Measurements from ENCODE around the gene ZNF462.

Gene ZNF462

DNA sequence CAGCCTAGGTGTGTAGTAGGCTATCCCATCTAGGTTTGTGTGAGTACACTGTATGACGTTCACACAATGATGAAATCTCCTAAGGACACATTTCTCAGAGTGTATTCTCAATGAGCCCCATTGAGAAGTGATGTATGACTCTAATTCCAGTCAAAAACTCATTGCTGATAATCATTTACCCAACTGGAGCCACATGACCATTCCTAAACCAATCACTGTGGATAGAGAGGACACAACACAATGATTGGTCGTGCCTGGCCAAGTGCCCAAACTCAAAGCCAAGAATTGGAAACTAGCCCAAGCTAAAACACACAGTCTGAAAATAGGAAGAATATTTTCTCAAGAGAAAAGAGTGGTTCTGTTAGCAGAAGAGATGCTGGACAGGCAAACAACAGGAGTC is 191.2 kb downstream of the ZNF462 start:
- DNase-seq (ENCODE audit: low spot score) (no peak), ATAC-seq (ENCODE audit: low read depth) (no peak)
- Histone ChIP-seq H3K4me1 (ENCODE audit: insufficient read depth, poor library complexity, severe bottlenecking) (no peaks in the 10 kb centered on the region), H3K36me3 (ENCODE audit: low read depth) (no peaks in the 10 kb centered on the region), H3K4me3 (ENCODE audit: severe bottlenecking) (no peak overlapping the region), H3K9me3 (ENCODE audit: severe bottlenecking) (no peaks in the 10 kb centered on the region), H3K27ac (ENCODE audit: poor library complexity, severe bottlenecking) (no peak overlapping the region), H3K27me3 (ENCODE audit: insufficient read depth, poor library complexity, severe bottlenecking) (no peaks in the 10 kb centered on the region)
- TF ChIP-seq, protein P1, sequence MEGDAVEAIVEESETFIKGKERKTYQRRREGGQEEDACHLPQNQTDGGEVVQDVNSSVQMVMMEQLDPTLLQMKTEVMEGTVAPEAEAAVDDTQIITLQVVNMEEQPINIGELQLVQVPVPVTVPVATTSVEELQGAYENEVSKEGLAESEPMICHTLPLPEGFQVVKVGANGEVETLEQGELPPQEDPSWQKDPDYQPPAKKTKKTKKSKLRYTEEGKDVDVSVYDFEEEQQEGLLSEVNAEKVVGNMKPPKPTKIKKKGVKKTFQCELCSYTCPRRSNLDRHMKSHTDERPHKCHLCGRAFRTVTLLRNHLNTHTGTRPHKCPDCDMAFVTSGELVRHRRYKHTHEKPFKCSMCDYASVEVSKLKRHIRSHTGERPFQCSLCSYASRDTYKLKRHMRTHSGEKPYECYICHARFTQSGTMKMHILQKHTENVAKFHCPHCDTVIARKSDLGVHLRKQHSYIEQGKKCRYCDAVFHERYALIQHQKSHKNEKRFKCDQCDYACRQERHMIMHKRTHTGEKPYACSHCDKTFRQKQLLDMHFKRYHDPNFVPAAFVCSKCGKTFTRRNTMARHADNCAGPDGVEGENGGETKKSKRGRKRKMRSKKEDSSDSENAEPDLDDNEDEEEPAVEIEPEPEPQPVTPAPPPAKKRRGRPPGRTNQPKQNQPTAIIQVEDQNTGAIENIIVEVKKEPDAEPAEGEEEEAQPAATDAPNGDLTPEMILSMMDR (IDR thresholded peaks at IDR 0.05; ENCODE audit: poor library complexity, severe bottlenecking) = no peak

DNA sequence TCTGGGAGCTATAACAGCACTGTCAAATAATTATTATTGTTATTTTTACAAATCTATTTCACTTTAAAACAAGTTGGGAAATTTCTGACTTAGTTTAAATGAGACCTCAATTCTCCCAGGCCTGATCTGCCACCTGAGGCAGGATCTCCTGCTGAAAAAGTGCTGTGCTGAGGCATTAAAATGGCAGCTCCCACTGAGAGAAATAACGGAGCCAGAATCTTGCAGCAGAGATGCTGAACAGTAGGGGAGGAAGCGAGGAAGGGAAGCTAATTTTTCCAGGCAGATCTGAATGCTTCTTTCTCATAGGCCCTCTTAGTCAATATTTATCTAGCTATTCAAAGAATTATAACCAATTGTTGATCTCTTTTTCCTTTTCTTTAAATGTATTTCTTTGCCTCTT is 196.3 kb downstream of the ZNF462 start:
- ATAC-seq (ENCODE audit: low read depth) (no peak), DNase-seq (ENCODE audit: low spot score) (no peak)
- TF ChIP-seq, protein P1 (IDR thresholded peaks at IDR 0.05; ENCODE audit: poor library complexity, severe bottlenecking) = no peak
- no peak overlapping the region for H3K27ac ChIP-seq (ENCODE audit: poor library complexity, severe bottlenecking)
- H3K4me3 ChIP-seq (ENCODE audit: severe bottlenecking) = no peak overlapping the region
- H3K36me3 ChIP-seq (ENCODE audit: low read depth) = no peaks in the 10 kb centered on the region
- H3K27me3 ChIP-seq (ENCODE audit: insufficient read depth, poor library complexity, severe bottlenecking) = no peaks in the 10 kb centered on the region
- H3K9me3 ChIP-seq (ENCODE audit: severe bottlenecking) = no peaks in the 10 kb centered on the region
- no peaks in the 10 kb centered on the region for H3K4me1 ChIP-seq (ENCODE audit: insufficient read depth, poor library complexity, severe bottlenecking)

GRCh38 chr9:107060062-107060461 is 197.1 kb downstream of the ZNF462 start:
- ATAC-seq (ENCODE audit: low read depth) = no peak
- Histone ChIP-seq H3K27me3 (ENCODE audit: insufficient read depth, poor library complexity, severe bottlenecking) (no peaks in the 10 kb centered on the region), H3K9me3 (ENCODE audit: severe bottlenecking) (no peaks in the 10 kb centered on the region), H3K27ac (ENCODE audit: poor library complexity, severe bottlenecking) (no peak overlapping the region), H3K4me1 (ENCODE audit: insufficient read depth, poor library complexity, severe bottlenecking) (no peaks in the 10 kb centered on the region), H3K4me3 (ENCODE audit: severe bottlenecking) (no peak overlapping the region), H3K36me3 (ENCODE audit: low read depth) (no peaks in the 10 kb centered on the region)
- no peak for DNase-seq (ENCODE audit: low spot score)
- TF ChIP-seq, protein P1 (IDR thresholded peaks at IDR 0.05; ENCODE audit: poor library complexity, severe bottlenecking) = no peak
